GM23338 (cell line): ENCODE measurements around the gene TBC1D5. TPM values are rescaled to one million over a fixed set of nuclear protein-coding genes. Genes with fewer than 3 reads are reported as not detected.

Experiments
- ATAC-seq: fragments of 200-7000 bp; cut with Tn5 transposase; 3 replicates; pipeline ENCODE4 v1.9.1; 2020
- DNase-seq: peaks from one replicate; pipeline ENCODE4 v3.0.0-alpha.2; 2015; ENCODE audit warnings: low spot score
- H2AFZ ChIP-seq: fragments of 200-600 bp; sonication (generic); 2 replicates; pipeline ENCODE4 v1.8.0; 2016; ENCODE audit warnings: antibody characterized with exemption, mild to moderate bottlenecking, moderate library complexity
- H3F3A ChIP-seq: fragments of 200-600 bp; sonication (generic); replicated peaks from 2 replicates; pipeline ENCODE4 v1.8.0; 2017; ENCODE audit warnings: antibody characterized with exemption, mixed run types, low read depth
- H3K27ac ChIP-seq: fragments of 200-600 bp; sonication (generic); 2 replicates; pipeline ENCODE4 v1.6.1; 2016; ENCODE audit warnings: low read depth
- H3K27me3 ChIP-seq: fragments of 200-600 bp; sonication (generic); 2 replicates; pipeline ENCODE4 v1.8.0; 2016; ENCODE audit warnings: mild to moderate bottlenecking, mixed run types, moderate library complexity; ENCODE audit not compliant: insufficient read depth
- H3K36me3 ChIP-seq: fragments of 200-600 bp; sonication (generic); 2 replicates; pipeline ENCODE4 v1.8.0; 2016; ENCODE audit warnings: mild to moderate bottlenecking; ENCODE audit not compliant: insufficient read depth
- H3K4me1 ChIP-seq: fragments of 200-600 bp; sonication (generic); 2 replicates; pipeline ENCODE4 v1.8.0; 2016; ENCODE audit warnings: mild to moderate bottlenecking, moderate library complexity; ENCODE audit not compliant: insufficient read depth
- H3K4me2 ChIP-seq: fragments of 200-600 bp; sonication (generic); 2 replicates; pipeline ENCODE4 v1.7.1; 2017; ENCODE audit warnings: mixed run types
- H3K4me3 ChIP-seq: fragments of 200-600 bp; sonication (generic); 2 replicates; pipeline ENCODE4 v1.6.1; 2016; ENCODE audit warnings: mixed run types
- H3K79me2 ChIP-seq: fragments of 200-600 bp; sonication (generic); replicated peaks from 2 replicates; pipeline ENCODE4 v1.8.0; 2017; ENCODE audit warnings: mild to moderate bottlenecking; ENCODE audit not compliant: insufficient read depth
- H3K9me2 ChIP-seq: fragments of 200-600 bp; sonication (generic); 2 replicates; pipeline ENCODE4 v1.8.0; 2017; ENCODE audit not compliant: insufficient read depth
- H4K20me1 ChIP-seq: fragments of 200-600 bp; sonication (generic); replicated peaks from 2 replicates; pipeline ENCODE4 v1.8.0; 2017; ENCODE audit warnings: mild to moderate bottlenecking; ENCODE audit not compliant: insufficient read depth
- H3K27ac Mint-ChIP-seq: 2 replicates; pipeline ENCODE4 v1.8.0; 2020; ENCODE audit warnings: inconsistent platforms, mild to moderate bottlenecking, moderate library complexity, mixed read lengths
- H3K27me3 Mint-ChIP-seq: 3 replicates; pipeline ENCODE4 v1.8.0; 2022; ENCODE audit warnings: low read depth, mild to moderate bottlenecking, moderate library complexity, mixed read lengths, inconsistent platforms; ENCODE audit not compliant: insufficient read depth, poor library complexity
- H3K36me3 Mint-ChIP-seq: 3 replicates; pipeline ENCODE4 v1.8.0; 2021; ENCODE audit warnings: low read depth, mild to moderate bottlenecking, inconsistent platforms, moderate library complexity, mixed read lengths
- H3K4me1 Mint-ChIP-seq: 3 replicates; pipeline ENCODE4 v1.8.0; 2020; ENCODE audit warnings: mild to moderate bottlenecking, inconsistent platforms, mixed read lengths
- H3K4me3 Mint-ChIP-seq: 3 replicates; pipeline ENCODE4 v1.8.0; 2021; ENCODE audit warnings: moderate library complexity, mild to moderate bottlenecking, inconsistent platforms, mixed read lengths
- H3K9me3 Mint-ChIP-seq: 3 replicates; pipeline ENCODE4 v1.8.0; 2020; ENCODE audit warnings: moderate library complexity, mild to moderate bottlenecking, inconsistent platforms, mixed read lengths
- CREB1 ChIP-seq: fragments of 250-450 bp; sonication (Bioruptor Pico); IDR thresholded peaks from 2 replicates; pipeline ENCODE4 v1.5.0; 2020; ENCODE audit warnings: low read depth, mild to moderate bottlenecking, moderate library complexity
- CTCF ChIP-seq, 2 experiments: fragments of 200-600 bp in 1 of 2; sonication (generic) in 1 of 2; conservative IDR thresholded peaks; 2 replicates each; pipeline versions ENCODE4 v1.5.1 to v1.6.1; 2016 to 2017; ENCODE audit warnings: antibody characterized with exemption in 2 of 2, low read depth in 2 of 2, mild to moderate bottlenecking in 2 of 2, moderate library complexity in 1 of 2
- ETS1 ChIP-seq: IDR thresholded peaks from 2 replicates; pipeline ENCODE4 v1.6.1; 2016; ENCODE audit warnings: antibody characterized with exemption
- EZH2 ChIP-seq: fragments of 200-600 bp; sonication (generic); IDR thresholded peaks from one replicate; pipeline ENCODE4 v1.8.0; 2017; ENCODE audit warnings: antibody characterized with exemption, mild to moderate bottlenecking, low read depth; ENCODE audit not compliant: unreplicated experiment
- EZH2phosphoT487 ChIP-seq: fragments of 200-600 bp; sonication (generic); IDR thresholded peaks from one replicate; pipeline ENCODE4 v1.8.1; 2018; ENCODE audit warnings: antibody characterized with exemption; ENCODE audit not compliant: unreplicated experiment
- JUNB ChIP-seq: IDR thresholded peaks from one replicate; pipeline ENCODE4 v1.6.1; 2016; ENCODE audit warnings: antibody characterized with exemption; ENCODE audit not compliant: unreplicated experiment
- NANOG ChIP-seq: IDR thresholded peaks from 2 replicates; pipeline ENCODE4 v1.6.1; 2016; ENCODE audit warnings: antibody characterized with exemption, borderline replicate concordance
- POLR2AphosphoS5 ChIP-seq: IDR thresholded peaks from 2 replicates; pipeline ENCODE4 v1.6.1; 2016; ENCODE audit warnings: antibody characterized with exemption, low read depth
- STAT1 ChIP-seq: IDR thresholded peaks from one replicate; pipeline ENCODE4 v1.6.1; 2016; ENCODE audit warnings: antibody characterized with exemption; ENCODE audit not compliant: unreplicated experiment
- ZNF114 ChIP-seq: fragments of 250-450 bp; sonication (Bioruptor Pico); IDR thresholded peaks from 2 replicates; pipeline ENCODE4 v1.5.0; 2020; ENCODE audit warnings: mild to moderate bottlenecking, moderate library complexity
- ZNF331 ChIP-seq: fragments of 250-450 bp; sonication (Bioruptor Pico); IDR thresholded peaks from 2 replicates; pipeline ENCODE4 v1.5.0; 2020; ENCODE audit warnings: low read depth, mild to moderate bottlenecking, moderate library complexity
- ZNF462 ChIP-seq: fragments of 250-450 bp; sonication (Bioruptor Pico); IDR thresholded peaks from 2 replicates; pipeline ENCODE4 v1.5.0; 2020; ENCODE audit warnings: mild to moderate bottlenecking, moderate library complexity
- polyA plus RNA-seq: library from polyadenylated mRNA; unstranded; fragments of >200 nt; fragmentation: Nextera tagmentation; extraction: Ambion mirVana; gene quantifications from 2 replicates; pipeline ENCODE4 v1.2.1, GENCODE V29; 2016
- total RNA-seq: library from RNA; depleted of rRNA; stranded (reverse); fragments of >200 nt; shearing (Covaris generic); gene quantifications from 2 replicates; pipeline ENCODE4 v1.2.3, GENCODE V29; 2014
- TF ChIP-seq, protein P1 (sequence below): IDR thresholded peaks from one replicate; pipeline ENCODE4 v1.6.1; 2018; ENCODE audit warnings: antibody characterized with exemption; ENCODE audit not compliant: unreplicated experiment

The TBC1D5 gene
- total and polyA plus RNA-seq, 2 experiments from 2014 or later: 21.8 to 48.1 TPM

DNA sequence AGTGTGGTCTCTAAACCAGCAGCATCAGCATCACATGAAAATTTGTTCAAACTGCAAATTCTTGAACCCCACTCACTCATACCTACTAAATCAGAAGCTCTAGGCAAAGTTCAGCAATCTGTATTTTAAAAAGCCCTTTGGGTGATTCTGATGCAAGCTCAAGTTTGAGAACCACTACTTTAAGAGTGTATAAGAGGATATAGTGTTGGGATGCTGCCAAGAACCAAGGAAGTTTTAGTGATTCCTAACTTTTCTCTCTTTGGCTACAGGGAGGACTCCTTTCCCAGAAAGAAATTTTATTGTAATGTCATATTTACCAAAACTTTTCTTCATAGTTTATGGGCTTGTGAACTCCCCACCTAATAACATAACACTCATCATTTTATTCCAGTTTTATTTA lies 422.2 kb downstream of the TBC1D5 start:
- H3K27ac Mint-ChIP-seq: no peak overlapping the region
- no peaks in the 10 kb centered on the region for H3K36me3 Mint-ChIP-seq
- Histone ChIP-seq H3K79me2 (no peaks in the 10 kb centered on the region), H3K9me2 (no peaks in the 10 kb centered on the region), H3K4me3 (no peak overlapping the region), H3K27ac (no peak overlapping the region), H2AFZ (no peak overlapping the region), H3K27me3 (no peaks in the 10 kb centered on the region), H3K4me1 (peaks cover 10% of the 10 kb centered on the region; the same call in 1 of the 2 replicates), H3K36me3 (no peaks in the 10 kb centered on the region), H3F3A (no peaks in the 10 kb centered on the region), H4K20me1 (no peaks in the 10 kb centered on the region), H3K4me2 (no peak overlapping the region)
- H3K27me3 Mint-ChIP-seq: no peaks in the 10 kb centered on the region
- H3K4me1 Mint-ChIP-seq: peaks cover 5% of the 10 kb centered on the region
- DNase-seq (no peak), ATAC-seq (no peak)
- no peak overlapping the region for H3K4me3 Mint-ChIP-seq
- TF ChIP-seq POLR2AphosphoS5 (no peak), EZH2 (no peak), ETS1 (no peak), STAT1 (no peak), NANOG (no peak), ZNF462 (CRISPR knock-in tag) (no peak), ZNF331 (CRISPR knock-in tag) (no peak), EZH2phosphoT487 (no peak), CREB1 (no peak), CTCF (conservative IDR thresholded peaks at IDR 0.05; ENCODE audit: low read depth in 2 of 2) (no peak), JUNB (no peak), ZNF114 (no peak)
- TF ChIP-seq, protein P1, sequence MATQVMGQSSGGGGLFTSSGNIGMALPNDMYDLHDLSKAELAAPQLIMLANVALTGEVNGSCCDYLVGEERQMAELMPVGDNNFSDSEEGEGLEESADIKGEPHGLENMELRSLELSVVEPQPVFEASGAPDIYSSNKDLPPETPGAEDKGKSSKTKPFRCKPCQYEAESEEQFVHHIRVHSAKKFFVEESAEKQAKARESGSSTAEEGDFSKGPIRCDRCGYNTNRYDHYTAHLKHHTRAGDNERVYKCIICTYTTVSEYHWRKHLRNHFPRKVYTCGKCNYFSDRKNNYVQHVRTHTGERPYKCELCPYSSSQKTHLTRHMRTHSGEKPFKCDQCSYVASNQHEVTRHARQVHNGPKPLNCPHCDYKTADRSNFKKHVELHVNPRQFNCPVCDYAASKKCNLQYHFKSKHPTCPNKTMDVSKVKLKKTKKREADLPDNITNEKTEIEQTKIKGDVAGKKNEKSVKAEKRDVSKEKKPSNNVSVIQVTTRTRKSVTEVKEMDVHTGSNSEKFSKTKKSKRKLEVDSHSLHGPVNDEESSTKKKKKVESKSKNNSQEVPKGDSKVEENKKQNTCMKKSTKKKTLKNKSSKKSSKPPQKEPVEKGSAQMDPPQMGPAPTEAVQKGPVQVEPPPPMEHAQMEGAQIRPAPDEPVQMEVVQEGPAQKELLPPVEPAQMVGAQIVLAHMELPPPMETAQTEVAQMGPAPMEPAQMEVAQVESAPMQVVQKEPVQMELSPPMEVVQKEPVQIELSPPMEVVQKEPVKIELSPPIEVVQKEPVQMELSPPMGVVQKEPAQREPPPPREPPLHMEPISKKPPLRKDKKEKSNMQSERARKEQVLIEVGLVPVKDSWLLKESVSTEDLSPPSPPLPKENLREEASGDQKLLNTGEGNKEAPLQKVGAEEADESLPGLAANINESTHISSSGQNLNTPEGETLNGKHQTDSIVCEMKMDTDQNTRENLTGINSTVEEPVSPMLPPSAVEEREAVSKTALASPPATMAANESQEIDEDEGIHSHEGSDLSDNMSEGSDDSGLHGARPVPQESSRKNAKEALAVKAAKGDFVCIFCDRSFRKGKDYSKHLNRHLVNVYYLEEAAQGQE: no peak
- H3K9me3 Mint-ChIP-seq: no peaks in the 10 kb centered on the region
